GM12874 (cell line): Measurements from ENCODE around the gene ZSCAN20.

Experiments used
- CTCF ChIP-seq: IDR thresholded peaks from 2 replicates; pipeline ENCODE4 v1.5.1; 2011; ENCODE audit warnings: low read depth, mild to moderate bottlenecking, control low read depth, low read length, moderate library complexity; ENCODE audit not compliant: insufficient read depth

The ZSCAN20 gene

GRCh38 chr1:33446590-33446989, 25.9 kb upstream of the ZSCAN20 start:
- TF ChIP-seq CTCF: no peak

GRCh38 chr1:33454646-33455282, 17.7 kb upstream of the ZSCAN20 start:
- no peak for TF ChIP-seq CTCF

GRCh38 chr1:33455539-33456501, 16.6 kb upstream of the ZSCAN20 start:
- TF ChIP-seq CTCF: peak; percentile 77

GRCh38 chr1:33456502-33456886, 16.0 kb upstream of the ZSCAN20 start:
- no peak for TF ChIP-seq CTCF

- TF ChIP-seq CTCF: no peak
Observed at GRCh38 chr1:33459691-33460090, 12.8 kb upstream of the ZSCAN20 start.

GRCh38 chr1:33460144-33460543, 12.3 kb upstream of the ZSCAN20 start:
- no peak for TF ChIP-seq CTCF

- TF ChIP-seq CTCF: no peak
Observed at GRCh38 chr1:33460947-33461629, 11.4 kb upstream of the ZSCAN20 start.
